Urinary bladder (tissue), 4 donors: ENCODE measurements around the gene DPAGT1. TPM values are rescaled to one million over a fixed set of nuclear protein-coding genes. Genes with fewer than 3 reads are reported as not detected.
A peak's percentile ranks its signal among the peaks of the same experiment; 100 is the strongest.

Experiments used
- DNase-seq: peaks from one replicate; pipeline ENCODE4 v3.0.0-alpha.2; 2015; ENCODE audit errors: extremely low spot score
- H3K27ac ChIP-seq: one replicate; pipeline ENCODE4 v1.5.1; 2013; ENCODE audit warnings: low read depth, mild to moderate bottlenecking, moderate library complexity
- H3K36me3 ChIP-seq: one replicate; pipeline ENCODE4 v1.6.1; 2013; ENCODE audit warnings: mild to moderate bottlenecking, moderate library complexity; ENCODE audit not compliant: insufficient read depth
- H3K4me1 ChIP-seq: one replicate; pipeline ENCODE4 v1.6.1; 2013; ENCODE audit warnings: mild to moderate bottlenecking, moderate library complexity; ENCODE audit not compliant: insufficient read depth
- H3K4me3 ChIP-seq: one replicate; pipeline ENCODE4 v1.5.1; 2013; ENCODE audit warnings: low read depth, low read length
- WGBS: extraction: QIAGEN DNeasy Blood & Tissue Kit; methylation state at CpG from one replicate; pipeline ENCODE4 v1.1.7; 2013; 5-methylcytosine and 5-hydroxymethylcytosine counted together
- polyA plus RNA-seq: library from polyadenylated mRNA; stranded (reverse); fragments of 200-250 nt; gene quantifications from one replicate; pipeline ENCODE4 v1.2.3, GENCODE V29; 2013
- total RNA-seq: library from RNA; depleted of rRNA; stranded (reverse); fragments of >200 nt; gene quantifications from one replicate; pipeline ENCODE4 v1.2.3, GENCODE V29; 2014
- donor health status: healthy with polysubstance abuse.
- donor health status: healthy.

The DPAGT1 gene
- total and polyA plus RNA-seq, 2 donors = 12.1 to 29.1 TPM

DNA sequence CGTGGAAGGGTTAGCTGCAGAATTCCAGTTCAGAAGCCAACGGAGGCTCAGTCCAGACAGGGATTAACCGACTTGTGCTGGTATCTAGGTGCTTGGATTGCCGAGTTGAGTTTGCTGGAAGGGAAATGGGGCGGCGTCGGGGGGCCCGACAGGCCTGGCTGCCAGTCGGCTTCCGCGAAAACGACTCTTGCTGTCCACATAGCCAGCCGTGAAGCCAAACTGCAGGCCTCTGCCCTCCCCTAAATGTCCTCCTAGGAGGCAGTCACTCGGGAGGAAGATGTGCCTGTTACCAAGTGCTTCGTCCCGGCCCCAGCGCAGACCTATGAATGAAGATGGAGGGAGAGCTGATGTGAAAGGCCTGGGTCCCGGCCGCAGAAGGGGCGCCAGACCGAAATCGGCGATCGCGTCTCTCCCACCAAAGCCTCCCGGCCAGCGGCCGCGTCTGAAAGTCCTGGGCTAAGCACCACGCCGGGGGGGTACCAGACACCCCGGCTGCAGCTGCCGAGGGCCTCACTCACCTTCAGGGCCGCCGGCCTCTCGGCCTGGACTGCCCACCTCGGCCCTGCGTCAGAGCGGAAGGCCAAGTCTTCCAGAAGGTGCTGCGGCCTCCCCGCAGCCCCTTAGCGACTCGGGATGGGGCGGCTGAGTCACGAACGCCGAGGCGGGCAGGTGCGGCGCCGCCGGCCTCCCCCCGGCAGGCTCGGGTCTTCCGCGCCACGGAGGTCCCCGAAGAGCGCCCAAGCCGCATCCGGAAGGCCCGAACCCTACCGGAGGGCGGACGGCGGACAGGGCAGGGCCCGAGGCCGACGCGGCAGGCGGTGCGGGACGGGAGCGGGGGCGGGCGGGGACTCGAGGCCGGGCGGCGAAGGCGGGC is 7.5 kb downstream of the DPAGT1 start:
- peaks cover 4% of the 10 kb centered on the region for H3K4me1 ChIP-seq
- DNase-seq = no peak
- WGBS = under 1% methylated on average over 79 of the region's 81 CpGs
- H3K4me3 ChIP-seq = peak overlapping the region; percentile 77
- no peaks in the 10 kb centered on the region for H3K36me3 ChIP-seq
- H3K27ac ChIP-seq = peak overlapping the region; percentile 91

DNA sequence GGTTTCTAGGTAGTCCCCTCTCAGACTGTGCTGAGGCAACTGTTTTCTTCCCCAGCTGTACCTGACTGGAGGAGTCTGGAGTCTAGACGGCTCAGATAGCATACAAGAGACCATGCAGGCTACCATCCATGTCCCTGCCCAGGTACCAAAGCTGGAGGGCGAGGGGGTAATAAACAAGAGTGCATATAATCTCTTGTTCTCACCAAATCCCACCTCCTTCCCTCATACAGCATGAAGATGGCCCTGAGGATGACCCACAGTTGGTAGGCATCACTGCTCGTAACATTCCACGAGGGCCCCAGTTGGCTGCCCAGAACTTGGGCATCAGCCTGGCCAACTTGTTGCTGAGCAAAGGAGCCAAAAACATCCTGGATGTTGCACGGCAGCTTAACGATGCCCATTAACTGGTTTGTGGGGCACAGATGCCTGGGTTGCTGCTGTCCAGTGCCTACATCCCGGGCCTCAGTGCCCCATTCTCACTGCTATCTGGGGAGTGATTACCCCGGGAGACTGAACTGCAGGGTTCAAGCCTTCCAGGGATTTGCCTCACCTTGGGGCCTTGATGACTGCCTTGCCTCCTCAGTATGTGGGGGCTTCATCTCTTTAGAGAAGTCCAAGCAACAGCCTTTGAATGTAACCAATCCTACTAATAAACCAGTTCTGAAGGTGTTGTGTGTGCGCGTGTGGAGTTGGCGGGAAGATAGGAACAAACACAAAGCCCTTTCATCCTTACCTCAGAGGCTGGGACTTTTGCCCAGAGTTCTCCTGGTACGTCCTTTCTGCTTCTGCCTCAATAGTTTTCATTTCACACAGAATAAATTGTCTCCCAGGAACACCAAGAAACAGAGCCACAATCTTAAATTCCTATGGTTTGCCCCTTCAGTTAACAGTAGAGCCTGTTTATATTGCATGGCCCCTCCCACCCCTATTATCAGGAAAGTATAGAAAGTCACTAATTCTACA is 8.5 kb downstream of the DPAGT1 start:
- WGBS = 36% methylated on average over 12 of the region's 12 CpGs
- H3K27ac ChIP-seq = no peak overlapping the region
- no peak for DNase-seq
- peaks cover 4% of the 10 kb centered on the region for H3K4me1 ChIP-seq
- no peak overlapping the region for H3K4me3 ChIP-seq
- no peaks in the 10 kb centered on the region for H3K36me3 ChIP-seq

DNA sequence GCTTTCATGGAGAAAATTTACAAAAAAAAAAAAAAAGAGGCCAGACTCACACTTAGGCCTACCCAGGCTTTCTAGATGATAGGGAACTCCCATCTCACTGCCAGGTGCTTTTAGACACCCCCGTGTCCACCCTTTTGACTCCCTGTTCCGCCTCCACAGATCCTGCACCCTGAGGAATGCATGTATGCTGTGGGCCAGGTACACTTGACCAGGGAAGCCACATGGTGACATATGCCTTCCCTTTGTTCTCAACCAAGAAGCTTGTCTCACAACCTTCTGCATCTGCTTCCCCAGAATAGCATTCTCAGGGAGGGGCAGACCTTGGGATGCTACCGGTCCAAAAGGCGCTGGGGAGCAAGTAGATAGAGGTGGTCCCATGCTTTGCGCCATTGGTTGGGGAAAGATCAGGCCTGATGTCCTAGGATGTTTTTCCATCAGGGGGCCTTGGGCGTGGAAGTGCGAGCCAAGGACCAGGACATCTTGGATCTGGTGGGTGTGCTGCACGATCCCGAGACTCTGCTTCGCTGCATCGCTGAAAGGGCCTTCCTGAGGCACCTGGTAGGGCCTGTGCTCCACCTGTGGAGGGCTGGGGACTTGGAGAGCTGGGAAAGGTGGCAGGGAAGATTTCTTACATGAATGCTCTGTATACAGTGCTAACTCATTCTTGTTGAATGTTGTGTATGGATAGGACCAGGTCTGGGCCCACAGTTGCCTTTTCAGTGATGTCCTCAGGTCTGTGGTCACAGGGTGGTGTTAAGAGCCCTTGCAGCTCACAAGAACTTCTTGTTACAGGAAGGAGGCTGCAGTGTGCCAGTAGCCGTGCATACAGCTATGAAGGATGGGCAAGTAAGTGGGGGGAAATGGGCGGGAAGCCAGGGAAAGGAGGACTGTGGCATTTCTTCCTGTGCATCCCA is 9.4 kb downstream of the DPAGT1 start:
- Histone ChIP-seq H3K27ac (no peak overlapping the region), H3K4me3 (no peak overlapping the region), H3K4me1 (peaks cover 4% of the 10 kb centered on the region), H3K36me3 (no peaks in the 10 kb centered on the region)
- no peak for DNase-seq
- WGBS = 80% methylated on average over 13 of the region's 13 CpGs

DNA sequence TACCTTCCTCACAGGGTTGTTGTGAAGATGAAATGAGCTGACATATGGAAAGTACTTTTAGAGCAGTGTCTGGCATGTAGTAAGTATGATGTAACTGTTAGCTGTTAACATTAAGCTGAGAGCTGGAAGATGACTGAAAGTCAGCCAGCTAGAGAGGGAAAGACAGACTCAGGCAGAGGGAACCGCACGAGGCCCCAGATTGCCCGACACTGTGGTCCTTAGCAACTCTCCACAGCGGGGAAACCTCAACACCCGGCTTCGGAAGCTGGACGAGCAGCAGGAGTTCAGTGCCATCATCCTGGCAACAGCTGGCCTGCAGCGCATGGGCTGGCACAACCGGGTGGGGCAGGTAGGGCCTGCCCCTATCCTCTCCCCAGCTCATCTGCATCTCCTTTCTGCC is 10.5 kb downstream of the DPAGT1 start:
- no peak for DNase-seq
- Histone ChIP-seq H3K4me1 (peaks cover 4% of the 10 kb centered on the region), H3K4me3 (no peak overlapping the region), H3K36me3 (no peaks in the 10 kb centered on the region), H3K27ac (no peak overlapping the region)
- WGBS = 56% methylated on average over 9 of the region's 9 CpGs

DNA sequence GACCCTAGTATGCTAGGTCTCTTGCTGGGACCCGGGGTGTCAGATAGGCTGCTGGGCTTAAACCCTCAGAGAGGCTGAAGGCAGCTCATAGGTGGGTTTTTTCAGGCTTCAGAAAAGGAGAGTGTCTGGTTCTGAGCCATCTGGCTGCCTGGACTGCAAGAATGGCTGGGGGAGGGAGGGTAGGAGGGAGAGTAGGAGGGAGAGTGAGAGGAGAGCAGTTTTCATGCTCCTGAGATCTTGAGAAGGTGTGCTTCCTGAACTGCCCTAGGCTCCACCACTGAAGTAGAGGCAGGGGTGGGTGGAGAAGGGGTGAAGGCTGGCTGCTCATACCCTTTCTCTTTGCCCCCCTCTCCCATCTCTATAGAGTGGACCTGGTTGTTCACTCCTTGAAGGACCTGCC is 12.3 kb downstream of the DPAGT1 start:
- no peak for DNase-seq
- peaks cover 4% of the 10 kb centered on the region for H3K4me1 ChIP-seq
- no peaks in the 10 kb centered on the region for H3K36me3 ChIP-seq
- H3K4me3 ChIP-seq = no peak overlapping the region
- WGBS = 82% methylated on average over 1 of the region's 1 CpG
- no peak overlapping the region for H3K27ac ChIP-seq

DNA sequence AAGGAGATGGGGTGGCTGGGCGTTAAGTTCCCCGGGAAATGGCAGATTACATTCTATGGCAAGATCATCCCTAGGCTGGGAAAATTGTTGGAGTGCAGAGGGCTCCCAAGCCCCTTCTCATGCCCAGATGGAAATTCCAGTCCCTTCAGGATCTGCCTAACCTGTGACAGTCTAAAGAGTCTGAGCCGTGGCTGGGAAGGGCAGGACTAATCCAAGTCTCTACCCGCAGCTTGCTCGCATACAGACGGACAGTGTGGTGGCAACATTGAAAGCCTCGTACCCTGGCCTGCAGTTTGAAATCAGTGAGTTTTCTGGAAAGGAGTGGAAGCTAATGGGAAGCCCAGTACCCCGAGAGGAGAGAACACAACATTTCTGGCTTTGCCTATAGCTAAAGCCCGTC is 13.2 kb downstream of the DPAGT1 start:
- Histone ChIP-seq H3K4me3 (no peak overlapping the region), H3K4me1 (peaks cover 2% of the 10 kb centered on the region), H3K36me3 (no peaks in the 10 kb centered on the region), H3K27ac (no peak overlapping the region)
- no peak for DNase-seq
- 91% methylated on average over 9 of the region's 9 CpGs for WGBS

DNA sequence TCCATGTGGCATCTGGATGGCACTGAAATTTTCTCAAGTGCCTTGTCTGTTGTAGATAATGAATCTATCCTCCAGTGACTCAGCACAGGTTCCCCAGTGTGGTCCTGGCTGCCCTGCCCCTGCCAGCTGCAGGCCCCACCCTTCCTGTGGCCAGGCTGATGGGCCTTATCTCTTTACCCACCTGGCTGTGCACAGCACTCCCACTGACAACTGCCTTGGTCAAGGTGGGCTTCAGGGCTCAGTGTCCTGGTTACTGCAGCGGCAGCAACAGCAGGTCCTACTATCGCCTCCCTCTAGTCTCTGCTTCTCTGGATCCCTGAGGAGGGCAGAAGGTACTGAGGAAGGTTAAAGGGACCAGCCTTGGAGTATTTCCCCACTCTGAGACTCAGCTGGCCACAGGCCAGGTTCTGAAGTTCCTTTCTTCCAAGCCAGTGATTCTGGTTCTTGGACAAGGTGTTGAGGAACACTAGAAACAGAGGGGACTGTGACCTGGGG is 13.9 kb downstream of the DPAGT1 start:
- no peak overlapping the region for H3K27ac ChIP-seq
- DNase-seq = no peak
- no peak overlapping the region for H3K4me3 ChIP-seq
- 95% methylated on average over 2 of the region's 2 CpGs for WGBS
- H3K4me1 ChIP-seq = no peaks in the 10 kb centered on the region
- no peaks in the 10 kb centered on the region for H3K36me3 ChIP-seq

DNA sequence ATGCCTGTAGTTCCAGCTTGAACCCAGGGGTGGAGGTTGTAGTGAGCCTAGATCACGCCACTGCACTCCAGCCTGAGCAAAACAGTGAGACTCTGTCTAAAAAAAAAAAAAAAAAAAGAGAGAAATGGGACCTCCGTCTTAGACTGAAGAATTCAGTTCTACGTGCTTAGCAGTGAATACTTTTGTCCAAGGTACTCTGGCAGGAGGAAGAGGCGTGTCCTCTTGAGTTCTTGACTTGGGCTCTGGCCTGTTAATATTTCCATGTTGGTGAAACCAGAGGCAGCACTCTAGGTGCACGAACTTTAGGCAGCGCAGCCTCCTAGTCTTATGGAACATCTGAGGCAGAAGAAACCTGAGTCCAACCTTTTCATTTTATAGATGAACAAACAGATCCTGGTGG is 14.5 kb downstream of the DPAGT1 start:
- WGBS = 92% methylated on average over 6 of the region's 6 CpGs

DNA sequence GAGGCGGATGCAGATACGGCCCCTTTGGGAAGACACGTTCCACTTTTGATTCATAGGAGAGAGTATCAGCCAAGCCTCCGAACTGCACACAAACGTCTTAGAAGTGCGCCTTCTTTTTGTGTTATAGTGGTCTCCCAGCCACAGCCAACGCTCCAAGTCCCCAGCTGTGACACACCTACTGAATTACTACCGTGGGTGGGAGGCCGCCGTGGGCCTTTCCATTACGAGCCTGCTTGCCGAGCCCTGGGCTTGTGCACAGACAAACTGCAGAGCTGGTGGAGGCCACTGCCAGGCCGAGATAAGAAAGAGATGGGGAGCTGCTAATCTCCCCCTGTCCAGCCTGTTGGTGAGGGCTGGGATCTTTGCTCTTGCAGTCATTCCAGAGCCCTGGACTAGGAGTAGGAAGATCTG is 16.2 kb downstream of the DPAGT1 start:
- peak overlapping the region; percentile 53 for H3K4me3 ChIP-seq
- no peaks in the 10 kb centered on the region for H3K4me1 ChIP-seq
- H3K27ac ChIP-seq = peak overlapping the region; percentile 51
- no peak for DNase-seq
- under 1% methylated on average over 13 of the region's 13 CpGs for WGBS
- H3K36me3 ChIP-seq = no peaks in the 10 kb centered on the region

More for the DNA sequence above, 14.5 kb downstream of the DPAGT1 start:
- Histone ChIP-seq H3K27ac (no peak overlapping the region), H3K4me3 (no peak overlapping the region), H3K4me1 (no peaks in the 10 kb centered on the region), H3K36me3 (no peaks in the 10 kb centered on the region)
- DNase-seq = no peak

DNA sequence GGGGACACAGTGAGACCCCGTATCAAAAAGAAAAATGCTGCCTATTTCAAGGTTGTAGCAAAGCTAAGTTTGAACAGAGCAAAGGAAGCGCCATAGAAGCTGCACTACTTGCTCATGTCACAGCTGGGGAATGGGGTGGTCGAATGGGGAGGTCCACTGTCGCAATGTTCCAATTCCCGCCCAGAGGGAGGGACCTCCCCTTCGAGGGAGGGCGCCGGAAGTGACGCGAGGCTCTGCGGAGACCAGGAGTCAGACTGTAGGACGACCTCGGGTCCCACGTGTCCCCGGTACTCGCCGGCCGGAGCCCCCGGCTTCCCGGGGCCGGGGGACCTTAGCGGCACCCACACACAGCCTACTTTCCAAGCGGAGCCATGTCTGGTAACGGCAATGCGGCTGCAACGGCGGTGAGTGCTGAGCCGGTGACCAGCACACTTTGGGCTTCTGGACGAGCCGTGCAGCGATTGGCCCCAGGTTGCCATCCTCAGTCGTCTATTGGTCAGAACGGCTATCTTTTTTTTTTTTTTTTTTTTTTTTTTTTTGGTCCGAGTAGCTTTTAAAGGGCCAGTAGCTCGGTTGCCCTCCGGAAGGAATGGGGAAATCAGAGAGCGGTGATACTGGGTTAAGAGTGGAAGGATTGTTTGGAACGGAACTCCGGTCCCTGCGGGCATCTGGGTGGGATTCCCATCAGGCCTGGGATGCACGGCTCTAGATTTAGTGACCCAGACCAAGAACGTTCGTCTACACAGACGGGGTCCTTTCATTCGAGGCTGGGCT is 16.8 kb downstream of the DPAGT1 start, which contains the start of gene HMBS:
HMBS (plus strand) TSS at position 219 of the 774 bp plus-strand sequence; CDS start at position 372, 153 bp downstream.
- WGBS = under 1% methylated on average over 45 of the region's 45 CpGs

DNA sequence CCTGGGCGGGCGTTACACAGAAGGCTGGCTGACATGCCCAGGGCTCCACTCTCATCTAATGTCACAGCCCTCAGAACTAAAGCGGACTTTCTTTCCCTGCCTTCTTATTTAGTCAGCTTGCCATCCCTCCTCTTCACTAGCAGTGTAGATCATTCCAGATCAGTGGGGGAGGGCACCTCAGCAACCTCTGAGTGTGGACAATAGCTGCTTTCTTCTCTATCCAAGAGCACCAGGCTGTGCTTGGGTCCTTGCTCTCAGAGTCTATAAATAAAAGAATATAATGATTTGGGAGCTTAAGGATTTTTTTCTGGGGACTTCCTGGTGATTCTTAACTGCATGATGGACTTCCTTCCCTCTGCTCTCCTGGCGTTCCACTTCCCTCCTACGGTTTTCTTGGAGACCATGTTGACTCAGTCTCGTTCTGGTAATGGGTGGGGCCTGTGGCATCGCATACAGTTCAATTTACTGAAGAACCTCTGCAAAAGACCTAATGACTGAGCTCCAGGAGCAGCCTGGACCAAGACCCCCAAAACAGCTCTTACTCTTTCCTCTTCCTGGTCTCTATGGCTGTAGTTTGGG is 19.9 kb downstream of the DPAGT1 start:
- no peak for DNase-seq
- Histone ChIP-seq H3K4me1 (no peaks in the 10 kb centered on the region), H3K36me3 (peaks cover 12% of the 10 kb centered on the region), H3K27ac (no peak overlapping the region), H3K4me3 (no peak overlapping the region)
- 73% methylated on average over 7 of the region's 7 CpGs for WGBS

More for the DNA sequence above, 16.8 kb downstream of the DPAGT1 start, which contains the start of gene HMBS:
- Histone ChIP-seq H3K27ac (peak within 1 kb of the TSS; percentile 77), H3K4me3 (peak within 1 kb of the TSS; percentile 53), H3K36me3 (no peaks in the 10 kb centered on the region), H3K4me1 (no peaks in the 10 kb centered on the region)
- peak; percentile 84 for DNase-seq
